Measurements from ENCODE around the gene CNTROB. TPM values are rescaled to one million over a fixed set of nuclear protein-coding genes. Genes with fewer than 3 reads are reported as not detected.

CNTROB gene
- total RNA-seq, 1 experiment from 2014 or later, result 30.1 TPM

DNA sequence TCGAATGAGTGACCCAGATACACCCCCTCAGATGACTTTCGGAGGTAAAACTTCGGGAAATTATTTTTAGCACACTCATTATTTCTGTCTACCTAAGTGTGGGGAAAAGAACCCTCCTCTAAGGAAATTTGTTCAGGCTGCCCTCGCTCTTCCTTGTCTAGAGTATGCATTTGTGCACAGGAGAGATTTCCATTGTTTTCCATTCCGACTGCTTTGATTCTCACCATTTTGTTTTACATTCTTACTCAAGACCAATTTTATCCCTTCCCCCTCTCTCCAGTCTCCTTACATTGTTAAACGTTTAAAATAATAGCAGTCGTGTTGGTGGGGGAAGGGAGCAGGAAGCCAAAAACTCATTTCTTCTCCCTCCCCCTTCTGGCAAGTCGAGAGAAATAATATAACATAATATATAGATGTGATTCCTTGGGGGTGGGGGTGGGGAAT, 44.9 kb upstream of the CNTROB start:
- no peak overlapping the region for H2AFZ ChIP-seq (ENCODE audit: low read length)
- H2BK12ac ChIP-seq (ENCODE audit: insufficient read length, low read depth, low read length), result no peak overlapping the region
- no peak overlapping the region for H2AK5ac ChIP-seq (ENCODE audit: insufficient read length, low read length)
- H3K79me1 ChIP-seq (ENCODE audit: insufficient read depth, low read depth, low read length, poor library complexity, severe bottlenecking), result no peaks in the 10 kb centered on the region
- H2BK5ac ChIP-seq (ENCODE audit: insufficient read length, low read length), result no peak overlapping the region
- no peaks in the 10 kb centered on the region; the same call in none of the 2 replicates for H3K27me3 Mint-ChIP-seq (ENCODE audit: low read depth)
- H2BK120ac ChIP-seq (ENCODE audit: low read depth, low read length, poor library complexity, severe bottlenecking), result no peak overlapping the region
- no peaks in the 10 kb centered on the region for H3K79me2 ChIP-seq (ENCODE audit: insufficient read depth, low read length)
- no peak overlapping the region for H3K4me3 Mint-ChIP-seq
- no peaks in the 10 kb centered on the region for H4K20me1 ChIP-seq (ENCODE audit: control insufficient read depth, insufficient read depth, insufficient read length)
- H3K27me3 ChIP-seq (ENCODE audit: insufficient read depth, low read length), result no peaks in the 10 kb centered on the region; the same call in 1 of the 2 replicates
- H3K36me3 Mint-ChIP-seq (ENCODE audit: insufficient read depth in 1 of 3, low read depth in 3 of 3), result peaks cover 0 to 12% (median 0%) of the 10 kb centered on the region in 3 experiments; a peak in 3 of 7 replicates
- no peak overlapping the region for H3K9ac ChIP-seq (ENCODE audit: extremely low read depth, insufficient read length, low read length)
- no CpG with 5 or more reads among the region's 8 CpGs for WGBS (ENCODE audit: extremely low coverage, insufficient read length, low lambda C conversion rate)
- no peak overlapping the region for H3T11ph ChIP-seq (ENCODE audit: low read length)
- H4K91ac ChIP-seq (ENCODE audit: insufficient read length, low read depth, low read length), result no peak overlapping the region
- H3K18ac ChIP-seq (ENCODE audit: insufficient read length, low read depth, low read length), result no peak overlapping the region
- H3K23me2 ChIP-seq (ENCODE audit: insufficient read length, low read depth, low read length, poor library complexity, severe bottlenecking), result peaks cover 28% of the 10 kb centered on the region
- no peak overlapping the region for H3K4ac ChIP-seq (ENCODE audit: low read depth, low read length)
- no peak overlapping the region for H3K23ac ChIP-seq (ENCODE audit: insufficient read length, low read depth, low read length)
- no peak overlapping the region for H4K5ac ChIP-seq (ENCODE audit: insufficient read length, low read depth, low read length)
- peak overlapping the region; percentile 82 for H3K4me2 ChIP-seq (ENCODE audit: insufficient read depth, insufficient read length, low read length)
- no peaks in the 10 kb centered on the region for H3K9me3 Mint-ChIP-seq
- H2BK20ac ChIP-seq (ENCODE audit: low read depth, low read length, poor library complexity, severe bottlenecking), result no peak overlapping the region
- H3K9me3 ChIP-seq (ENCODE audit: control insufficient read depth, low read depth, low read length), result no peaks in the 10 kb centered on the region
- no peak overlapping the region for H3K27ac ChIP-seq (ENCODE audit: insufficient read length, low read depth, low read length)
- TF ChIP-seq, protein P1, sequence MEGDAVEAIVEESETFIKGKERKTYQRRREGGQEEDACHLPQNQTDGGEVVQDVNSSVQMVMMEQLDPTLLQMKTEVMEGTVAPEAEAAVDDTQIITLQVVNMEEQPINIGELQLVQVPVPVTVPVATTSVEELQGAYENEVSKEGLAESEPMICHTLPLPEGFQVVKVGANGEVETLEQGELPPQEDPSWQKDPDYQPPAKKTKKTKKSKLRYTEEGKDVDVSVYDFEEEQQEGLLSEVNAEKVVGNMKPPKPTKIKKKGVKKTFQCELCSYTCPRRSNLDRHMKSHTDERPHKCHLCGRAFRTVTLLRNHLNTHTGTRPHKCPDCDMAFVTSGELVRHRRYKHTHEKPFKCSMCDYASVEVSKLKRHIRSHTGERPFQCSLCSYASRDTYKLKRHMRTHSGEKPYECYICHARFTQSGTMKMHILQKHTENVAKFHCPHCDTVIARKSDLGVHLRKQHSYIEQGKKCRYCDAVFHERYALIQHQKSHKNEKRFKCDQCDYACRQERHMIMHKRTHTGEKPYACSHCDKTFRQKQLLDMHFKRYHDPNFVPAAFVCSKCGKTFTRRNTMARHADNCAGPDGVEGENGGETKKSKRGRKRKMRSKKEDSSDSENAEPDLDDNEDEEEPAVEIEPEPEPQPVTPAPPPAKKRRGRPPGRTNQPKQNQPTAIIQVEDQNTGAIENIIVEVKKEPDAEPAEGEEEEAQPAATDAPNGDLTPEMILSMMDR (conservative IDR thresholded peaks at IDR 0.05), result no peak
- peak; percentile 13 for DNase-seq
- H2BK15ac ChIP-seq (ENCODE audit: low read depth, low read length), result no peak overlapping the region
- no peak overlapping the region for H3K14ac ChIP-seq (ENCODE audit: insufficient read depth, low read length)
- no peak overlapping the region for H3K27ac Mint-ChIP-seq
- no peaks in the 10 kb centered on the region for H3K4me1 ChIP-seq (ENCODE audit: insufficient read depth, low read length)
- H3K4me1 Mint-ChIP-seq, result peaks cover 3 to 4% of the 10 kb centered on the region in 2 experiments
- no peak overlapping the region for H4K8ac ChIP-seq (replicated peaks; ENCODE audit: insufficient read length, low read depth, low read length)
- no peak overlapping the region for H3K56ac ChIP-seq (ENCODE audit: insufficient read length, low read depth, low read length)

Data from H9 (cell line).